IMR-90 (cell line): Measurements from ENCODE around the gene CCDC167. TPM values are rescaled to one million over a fixed set of nuclear protein-coding genes. Genes with fewer than 3 reads are reported as not detected.

Experiments used
- ATAC-seq: fragments of 200-7000 bp; cut with Tn5 transposase; 2 replicates; pipeline ENCODE4 v1.9.1; 2020; ENCODE audit warnings: low read depth, mild to moderate bottlenecking, moderate library complexity
- BruUV-seq: library from RNA; stranded (reverse); fragments of 400-500 nt; replicated peaks from 2 replicates; lab custom pipeline; 2021; lab: Mats Ljungman, UMichigan
- CTCF ChIA-PET: fragments of 300-600 bp; formaldehyde crosslinking; extraction: SDS; loops from one replicate; lab custom pipeline; 2021; ENCODE audit warnings: antibody characterized with exemption; lab: Yijun Ruan, JAX
- POLR2A ChIA-PET: fragments of 300-600 bp; sonication (Branson Sonifier 250); formaldehyde crosslinking; loops from one replicate; lab custom pipeline; 2022; ENCODE audit warnings: antibody characterized with exemption; ENCODE audit not compliant: unreplicated experiment; lab: Charles Lee
- DNase-seq: peaks from one replicate; pipeline ENCODE4 v3.0.0; 2013
- H2AFZ ChIP-seq: replicated peaks from 2 replicates; pipeline ENCODE3; 2013; ENCODE audit warnings: low read length, mild to moderate bottlenecking; ENCODE audit not compliant: poor library complexity
- H2AK5ac ChIP-seq: 2 replicates; pipeline ENCODE4 v1.6.1; 2013; ENCODE audit warnings: low read depth, low read length, inconsistent platforms
- H2AK9ac ChIP-seq: replicated peaks from 2 replicates; pipeline ENCODE3; 2013; ENCODE audit warnings: mild to moderate bottlenecking, low read depth, low read length, moderate library complexity; ENCODE audit not compliant: poor library complexity
- H2BK120ac ChIP-seq: 2 replicates; pipeline ENCODE4 v1.6.1; 2013; ENCODE audit warnings: low read depth, low read length, inconsistent platforms
- H2BK15ac ChIP-seq: 3 replicates; pipeline ENCODE4 v1.6.1; 2013; ENCODE audit warnings: low read depth, low read length, inconsistent platforms
- H2BK20ac ChIP-seq: 2 replicates; pipeline ENCODE4 v1.6.1; 2013; ENCODE audit warnings: low read depth, mild to moderate bottlenecking, inconsistent platforms, low read length, moderate library complexity
- H2BK5ac ChIP-seq: 2 replicates; pipeline ENCODE4 v1.6.1; 2013; ENCODE audit warnings: mild to moderate bottlenecking, low read depth, low read length, inconsistent platforms; ENCODE audit not compliant: poor library complexity, severe bottlenecking
- H3K14ac ChIP-seq: replicated peaks from 2 replicates; pipeline ENCODE4 v1.6.1; 2013; ENCODE audit warnings: low read depth, low read length, inconsistent platforms
- H3K18ac ChIP-seq: 2 replicates; pipeline ENCODE4 v1.6.1; 2013; ENCODE audit warnings: low read depth, low read length, control low read depth
- H3K23ac ChIP-seq: 2 replicates; pipeline ENCODE4 v1.6.1; 2013; ENCODE audit warnings: low read depth, low read length, inconsistent platforms
- H3K27ac ChIP-seq: 2 replicates; pipeline ENCODE4 v1.5.1; 2013; ENCODE audit warnings: mild to moderate bottlenecking, control low read depth, low read length; ENCODE audit not compliant: insufficient read depth
- H3K27me3 ChIP-seq: 2 replicates; pipeline ENCODE4 v1.6.1; 2013; ENCODE audit warnings: low read length; ENCODE audit not compliant: control insufficient read depth, insufficient read depth
- H3K36me3 ChIP-seq: 2 replicates; pipeline ENCODE4 v1.6.1; 2013; ENCODE audit warnings: low read length, mixed read lengths; ENCODE audit not compliant: control insufficient read depth, insufficient read depth
- H3K4ac ChIP-seq: 2 replicates; pipeline ENCODE4 v1.6.1; 2013; ENCODE audit warnings: low read depth, low read length, inconsistent platforms
- H3K4me1 ChIP-seq: 2 replicates; pipeline ENCODE4 v1.6.1; 2013; ENCODE audit warnings: low read length, mixed read lengths; ENCODE audit not compliant: control insufficient read depth, insufficient read depth
- H3K4me2 ChIP-seq: 2 replicates; pipeline ENCODE4 v1.6.1; 2013; ENCODE audit warnings: low read depth, mild to moderate bottlenecking, control low read depth, low read length, moderate library complexity
- H3K4me3 ChIP-seq: 2 replicates; pipeline ENCODE4 v1.5.1; 2013; ENCODE audit warnings: low read depth, mild to moderate bottlenecking, control low read depth, low read length, moderate library complexity; ENCODE audit not compliant: insufficient read depth
- H3K56ac ChIP-seq: 2 replicates; pipeline ENCODE4 v1.6.1; 2013; ENCODE audit warnings: low read length, inconsistent platforms; ENCODE audit not compliant: insufficient read depth; ENCODE audit errors: extremely low read depth
- H3K79me1 ChIP-seq, 2 experiments: 2 replicates each; pipeline ENCODE4 v1.6.1; 2013; ENCODE audit warnings: low read length in 2 of 2, inconsistent platforms in 1 of 2, low read depth in 1 of 2
- H3K9ac ChIP-seq: 2 replicates; pipeline ENCODE4 v1.6.1; 2013; ENCODE audit warnings: low read depth, low read length, control low read depth
- H3K9me1 ChIP-seq: 2 replicates; pipeline ENCODE4 v1.6.1; 2013; ENCODE audit warnings: low read length, inconsistent platforms; ENCODE audit not compliant: insufficient read depth
- H3K9me3 ChIP-seq: 2 replicates; pipeline ENCODE4 v1.6.1; 2013; ENCODE audit warnings: low read length; ENCODE audit not compliant: control insufficient read depth, insufficient read depth
- H4K20me1 ChIP-seq: 2 replicates; pipeline ENCODE4 v1.6.1; 2013; ENCODE audit warnings: low read length, inconsistent platforms; ENCODE audit not compliant: insufficient read depth
- H4K5ac ChIP-seq: 2 replicates; pipeline ENCODE4 v1.6.1; 2013; ENCODE audit warnings: mild to moderate bottlenecking, low read depth, low read length, control low read depth
- H4K8ac ChIP-seq, 2 experiments: 2 replicates each; pipeline ENCODE4 v1.6.1; 2013; ENCODE audit warnings: low read depth in 2 of 2, low read length in 2 of 2, control low read depth in 1 of 2, inconsistent platforms in 1 of 2
- H4K91ac ChIP-seq: 2 replicates; pipeline ENCODE4 v1.6.1; 2013; ENCODE audit warnings: low read depth, low read length, inconsistent platforms; ENCODE audit not compliant: insufficient read depth
- BHLHE40 ChIP-seq: fragments of 150-350 bp; IDR thresholded peaks from 2 replicates; pipeline ENCODE4 v1.6.1; 2016; ENCODE audit warnings: mild to moderate bottlenecking, low read depth, low read length
- CEBPB ChIP-seq: IDR thresholded peaks from 2 replicates; pipeline ENCODE4 v1.6.1; 2012; ENCODE audit warnings: low read depth, low read length, improper control_type of control experiment
- CHD1 ChIP-seq: IDR thresholded peaks from 2 replicates; pipeline ENCODE4 v1.6.1; 2012; ENCODE audit warnings: low read depth, low read length, improper control_type of control experiment
- CTCF ChIP-seq: conservative IDR thresholded peaks from 2 replicates; pipeline ENCODE4 v1.5.1; 2012; ENCODE audit warnings: mild to moderate bottlenecking, low read depth, low read length, improper control_type of control experiment
- FOS ChIP-seq: fragments of 150-350 bp; IDR thresholded peaks from 2 replicates; pipeline ENCODE4 v1.6.1; 2016; ENCODE audit warnings: low read depth, low read length
- MAFK ChIP-seq: IDR thresholded peaks from 2 replicates; pipeline ENCODE4 v1.6.1; 2012; ENCODE audit warnings: low read depth, low read length, improper control_type of control experiment
- MAZ ChIP-seq: IDR thresholded peaks from 2 replicates; pipeline ENCODE4 v1.6.1; 2012; ENCODE audit warnings: low read depth, mild to moderate bottlenecking, low read length, improper control_type of control experiment, moderate library complexity, borderline replicate concordance
- MXI1 ChIP-seq: IDR thresholded peaks from 2 replicates; pipeline ENCODE4 v1.6.1; 2012; ENCODE audit warnings: low read depth, mild to moderate bottlenecking, low read length, moderate library complexity, borderline replicate concordance
- NFE2L2 ChIP-seq: fragments of 150-350 bp; IDR thresholded peaks from 2 replicates; pipeline ENCODE4 v1.6.1; 2016; ENCODE audit warnings: low read depth, mild to moderate bottlenecking, low read length
- POLR2A ChIP-seq: IDR thresholded peaks from 2 replicates; pipeline ENCODE4 v1.6.1; 2012; ENCODE audit warnings: mild to moderate bottlenecking, low read depth, low read length
- RAD21 ChIP-seq: IDR thresholded peaks from 2 replicates; pipeline ENCODE4 v1.6.1; 2012; ENCODE audit warnings: low read length, improper control_type of control experiment
- RCOR1 ChIP-seq: IDR thresholded peaks from 2 replicates; pipeline ENCODE4 v1.6.1; 2012; ENCODE audit warnings: mild to moderate bottlenecking, low read length, improper control_type of control experiment; ENCODE audit not compliant: insufficient replicate concordance
- RFX5 ChIP-seq: IDR thresholded peaks from 2 replicates; pipeline ENCODE4 v1.8.0; 2012; ENCODE audit warnings: low read depth, mild to moderate bottlenecking, low read length, moderate library complexity
- SMC3 ChIP-seq: fragments of 150-350 bp; IDR thresholded peaks from 2 replicates; pipeline ENCODE4 v1.6.1; 2016; ENCODE audit warnings: low read depth, mild to moderate bottlenecking, antibody characterized with exemption, low read length, moderate library complexity
- WGBS, 2 experiments: methylation state at CpG; one replicate each; pipeline versions ENCODE4 v1.1.5 to v1.1.7; 2013; ENCODE audit warnings: missing lambda C conversion rate in 2 of 2; ENCODE audit not compliant: insufficient read length in 1 of 2; ENCODE audit errors: extremely low coverage in 2 of 2; 5-methylcytosine and 5-hydroxymethylcytosine counted together
- dilution Hi-C: fragments of 300-500 bp; cut with HindIII; formaldehyde crosslinking; loops from one replicate; pipeline ENCODE4 v1.14.3; 2018; ENCODE audit warnings: low sequenced_read_pairs; ENCODE audit not compliant: unreplicated experiment
- in situ Hi-C: fragments of 300-500 bp; cut with MboI; formaldehyde crosslinking; loops from 3 replicates; pipeline ENCODE4 v1.14.3; 2019; ENCODE audit warnings: low sequenced_read_pairs, inconsistent platforms, mixed read lengths
- intact Hi-C: fragments of 100-400 bp; cut with micrococcal nuclease; formaldehyde crosslinking; loops from 2 replicates; pipeline ENCODE4 v1.10.0; 2022
- polyA plus RNA-seq, 3 experiments: library from polyadenylated mRNA; depleted of rRNA; stranded (reverse); fragments of >200 nt; gene quantifications; 2 replicates each; pipeline ENCODE4 v1.2.3, GENCODE V29; 2012; ENCODE audit warnings: low replicate concordance in 1 of 3
- total RNA-seq: library from RNA; depleted of rRNA; stranded (reverse); fragments of >200 nt; gene quantifications from 2 replicates; pipeline ENCODE4 v1.2.3, GENCODE V29; 2012
- TF ChIP-seq, protein P1 (sequence below): fragments of 150-350 bp; IDR thresholded peaks from 2 replicates; pipeline ENCODE4 v1.6.1; 2016; ENCODE audit warnings: low read depth, mild to moderate bottlenecking, low read length, moderate library complexity, borderline replicate concordance

The CCDC167 gene
- total and polyA plus RNA-seq, 2 of the 4 experiments (the other 2 are of a cell fraction), result 35.8 to 96.8 TPM

- Histone ChIP-seq H2BK15ac (no peak overlapping the region), H3K9me1 (no peaks in the 10 kb centered on the region), H3K56ac (no peak overlapping the region), H3K14ac (no peak overlapping the region), H3K36me3 (peaks cover 47% of the 10 kb centered on the region), H3K4ac (no peak overlapping the region), H2AK5ac (no peak overlapping the region), H2AK9ac (no peak overlapping the region), H3K18ac (no peak overlapping the region), H3K23ac (no peak overlapping the region), H3K9me3 (no peaks in the 10 kb centered on the region), H2BK5ac (no peak overlapping the region), H3K4me2 (no peak overlapping the region), H3K79me1 (no peaks in the 10 kb centered on the region), H2AFZ (no peak overlapping the region), H3K4me1 (no peaks in the 10 kb centered on the region), H3K4me3 (no peak overlapping the region), H2BK120ac (no peak overlapping the region), H4K91ac (no peak overlapping the region), H4K20me1 (peaks cover 13% of the 10 kb centered on the region), H4K8ac (no peak overlapping the region), H2BK20ac (no peak overlapping the region), H3K27me3 (no peaks in the 10 kb centered on the region), H3K9ac (no peak overlapping the region), H3K27ac (no peak overlapping the region), H4K5ac (no peak overlapping the region)
- CTCF ChIA-PET, result no interaction called here
- no TSS peak for BruUV-seq
- WGBS, 2 experiments, result 70% methylated on average over 4 of the region's 15 CpGs; no CpG with 5 or more reads in 1 of the 2 experiments
- dilution Hi-C loops (no loop called here), intact Hi-C loops (loop anchor here (5.0 kb wide), 1 partner anchor 1010 kb away; no protein-coding TSS in a partner anchor), in situ Hi-C loops (loop anchor here (5.0 kb wide), 1 partner anchor 210 kb away; no protein-coding TSS in a partner anchor)
- POLR2A ChIA-PET, result no interaction called here
- ATAC-seq, result no peak
- no peak for DNase-seq
- TF ChIP-seq CTCF (no peak), NFE2L2 (no peak), FOS (no peak), CEBPB (no peak), RAD21 (no peak), CHD1 (no peak), MAFK (no peak), RFX5 (no peak), MXI1 (no peak), MAZ (no peak), RCOR1 (no peak), BHLHE40 (no peak), SMC3 (no peak), POLR2A (no peak)
- TF ChIP-seq, protein P1, sequence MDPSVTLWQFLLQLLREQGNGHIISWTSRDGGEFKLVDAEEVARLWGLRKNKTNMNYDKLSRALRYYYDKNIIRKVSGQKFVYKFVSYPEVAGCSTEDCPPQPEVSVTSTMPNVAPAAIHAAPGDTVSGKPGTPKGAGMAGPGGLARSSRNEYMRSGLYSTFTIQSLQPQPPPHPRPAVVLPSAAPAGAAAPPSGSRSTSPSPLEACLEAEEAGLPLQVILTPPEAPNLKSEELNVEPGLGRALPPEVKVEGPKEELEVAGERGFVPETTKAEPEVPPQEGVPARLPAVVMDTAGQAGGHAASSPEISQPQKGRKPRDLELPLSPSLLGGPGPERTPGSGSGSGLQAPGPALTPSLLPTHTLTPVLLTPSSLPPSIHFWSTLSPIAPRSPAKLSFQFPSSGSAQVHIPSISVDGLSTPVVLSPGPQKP, result no peak
These were observed 17.7 kb downstream of the CCDC167 start for GRCh38 chr6:37481711-37482605.
